ENCODE results near the gene KCNJ12. TPM values are rescaled to one million over a fixed set of nuclear protein-coding genes. Genes with fewer than 3 reads are reported as not detected.
"Not testable (repeated sequence)": the region's sequence is repeated elsewhere in the genome, so short reads cannot be mapped to it uniquely, and the experiment has no call there.

KCNJ12 gene
- total RNA-seq, 4 donors from 2014 or later = 3.8 to 14.2 (median 6.3) TPM

DNA sequence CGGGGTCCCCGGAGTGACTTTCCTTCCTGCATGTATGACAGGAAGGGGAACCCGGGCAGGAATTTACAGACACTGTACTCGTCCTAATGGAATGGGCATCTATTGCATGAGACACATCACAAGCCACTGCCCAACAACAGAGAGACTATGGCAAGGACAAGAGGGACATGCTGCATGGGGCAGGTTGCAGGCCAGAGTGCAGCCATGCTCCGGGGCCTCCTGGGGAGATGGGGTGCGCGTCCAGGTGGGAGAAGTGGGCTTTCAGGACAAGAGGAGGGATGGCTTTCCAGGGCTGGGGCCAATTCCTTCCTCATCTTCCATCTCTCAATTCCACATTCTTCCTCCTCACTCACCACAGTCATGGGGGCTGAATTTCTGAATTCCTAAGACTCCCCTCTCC is 60.3 kb downstream of the KCNJ12 start:
- H3K4me3 ChIP-seq (ENCODE audit: low read depth, poor library complexity, severe bottlenecking); DNase-seq (ENCODE audit: low spot score in 2 of 2); intact Hi-C loops (cut with DNase I; ENCODE audit: low total_unique reads): not testable (repeated sequence)
- 73 to 74% methylated on average over 7 of the region's 7 CpGs for WGBS, 2 donors

DNA sequence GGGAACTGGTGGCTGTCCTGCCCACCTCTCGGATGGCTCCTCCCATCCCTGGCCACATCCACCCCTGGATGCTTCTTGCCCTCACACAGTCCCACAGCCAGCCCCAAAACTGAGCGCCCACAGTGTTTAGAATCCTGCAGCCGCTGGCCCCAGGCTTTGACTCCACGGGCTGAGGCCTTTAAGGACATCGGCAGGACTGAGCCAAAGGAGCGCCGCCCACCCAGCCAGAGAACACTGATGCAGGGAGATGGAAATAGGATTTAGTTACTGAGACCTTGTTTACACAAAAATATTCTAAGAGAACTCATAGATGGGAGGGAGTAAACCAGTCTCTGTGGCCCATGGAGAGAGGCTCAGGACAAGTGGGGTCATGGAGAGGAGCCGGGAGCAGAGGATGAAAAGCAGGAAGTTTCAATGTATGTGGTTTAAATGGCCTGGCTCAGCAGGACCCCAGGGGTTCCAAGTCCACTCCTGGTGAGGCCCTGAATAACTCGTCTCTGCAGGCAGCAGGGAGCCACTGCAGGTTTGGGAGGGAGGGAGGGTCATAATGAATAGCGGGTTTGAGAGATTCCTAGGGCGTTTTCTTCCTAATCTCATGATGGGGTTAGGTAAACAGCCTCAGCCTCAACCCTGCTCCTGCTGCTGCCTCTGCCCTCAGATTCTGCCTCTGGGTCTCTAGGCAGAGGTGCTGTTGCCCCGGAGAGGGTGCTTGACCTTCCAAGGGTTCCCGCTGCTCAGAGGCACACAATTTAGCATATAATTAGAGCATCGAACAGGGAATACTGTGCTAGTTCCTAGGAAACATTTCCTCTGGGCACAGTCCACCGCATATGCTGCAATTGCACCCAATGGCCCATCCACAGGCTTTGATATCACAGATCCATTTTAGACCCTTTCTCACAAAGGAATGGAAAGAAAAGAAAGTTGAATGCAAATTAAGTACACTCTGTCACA is 61.0 kb downstream of the KCNJ12 start:
- 69 to 73% methylated on average over 14 of the region's 15 CpGs for WGBS, 2 donors
- H3K4me3 ChIP-seq (ENCODE audit: low read depth, poor library complexity, severe bottlenecking); intact Hi-C loops (cut with DNase I; ENCODE audit: low total_unique reads): not testable (repeated sequence)
- DNase-seq (ENCODE audit: low spot score in 2 of 2) = peak in 1 of 2 donors; percentile 70

DNA sequence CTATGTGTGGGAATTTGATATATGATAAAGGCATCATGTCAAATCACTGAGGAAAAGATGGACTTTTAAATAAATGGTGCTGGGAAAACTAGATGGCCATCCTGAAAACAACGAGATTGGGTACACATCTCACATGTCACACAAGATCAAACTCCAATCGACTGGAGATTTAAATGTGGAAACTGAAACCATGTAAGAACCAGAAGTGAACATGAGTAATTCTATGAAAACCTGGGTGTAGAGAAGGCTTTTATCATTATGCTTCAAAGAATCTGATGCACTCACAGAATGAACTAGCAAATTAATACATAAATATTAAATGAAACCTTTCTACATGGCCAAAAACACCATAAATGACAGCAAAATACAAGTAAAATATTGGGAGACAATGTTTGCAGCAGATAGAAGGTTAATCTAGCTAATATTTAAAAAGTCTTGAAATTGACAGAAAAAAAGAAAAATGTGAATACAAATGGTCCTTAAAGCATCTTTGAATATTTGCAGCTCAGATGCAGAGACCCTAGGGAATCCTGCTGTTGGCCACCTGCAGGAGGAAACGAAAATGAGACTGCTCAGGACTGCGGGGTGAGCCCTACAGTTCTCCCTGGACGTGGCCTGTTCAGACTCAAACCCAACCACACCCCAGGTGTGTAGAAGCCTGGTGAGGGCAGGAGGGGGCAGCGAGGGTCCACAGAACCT is 62.3 kb downstream of the KCNJ12 start:
- 68 to 71% methylated on average over 2 to 5 of the region's 6 CpGs for WGBS, 2 donors
- H3K4me3 ChIP-seq (ENCODE audit: low read depth, poor library complexity, severe bottlenecking); intact Hi-C loops (cut with DNase I; ENCODE audit: low total_unique reads); DNase-seq (ENCODE audit: low spot score in 2 of 2): not testable (repeated sequence)

DNA sequence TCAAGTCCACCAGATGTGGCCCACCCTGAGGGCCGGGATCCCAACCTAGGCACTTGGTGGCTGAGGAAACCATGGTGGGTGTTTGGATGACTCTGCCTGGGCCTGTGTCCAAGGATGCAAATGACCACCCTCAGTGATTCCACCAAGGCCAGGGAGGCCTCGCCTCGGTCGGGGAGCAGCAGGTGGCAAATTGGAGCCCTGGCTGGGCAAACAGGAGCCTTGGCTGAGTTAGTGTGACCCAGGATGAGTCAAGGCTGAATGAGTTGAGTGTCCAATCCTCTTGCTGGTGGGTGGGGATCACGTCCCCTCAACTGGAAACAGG is 62.8 kb downstream of the KCNJ12 start:
- H3K4me3 ChIP-seq (ENCODE audit: low read depth, poor library complexity, severe bottlenecking); intact Hi-C loops (cut with DNase I; ENCODE audit: low total_unique reads): not testable (repeated sequence)
- peak in 1 of 2 donors; percentile 78 for DNase-seq (ENCODE audit: low spot score in 2 of 2)
- 74 to 97% methylated on average over 3 to 4 of the region's 5 CpGs for WGBS, 2 donors

DNA sequence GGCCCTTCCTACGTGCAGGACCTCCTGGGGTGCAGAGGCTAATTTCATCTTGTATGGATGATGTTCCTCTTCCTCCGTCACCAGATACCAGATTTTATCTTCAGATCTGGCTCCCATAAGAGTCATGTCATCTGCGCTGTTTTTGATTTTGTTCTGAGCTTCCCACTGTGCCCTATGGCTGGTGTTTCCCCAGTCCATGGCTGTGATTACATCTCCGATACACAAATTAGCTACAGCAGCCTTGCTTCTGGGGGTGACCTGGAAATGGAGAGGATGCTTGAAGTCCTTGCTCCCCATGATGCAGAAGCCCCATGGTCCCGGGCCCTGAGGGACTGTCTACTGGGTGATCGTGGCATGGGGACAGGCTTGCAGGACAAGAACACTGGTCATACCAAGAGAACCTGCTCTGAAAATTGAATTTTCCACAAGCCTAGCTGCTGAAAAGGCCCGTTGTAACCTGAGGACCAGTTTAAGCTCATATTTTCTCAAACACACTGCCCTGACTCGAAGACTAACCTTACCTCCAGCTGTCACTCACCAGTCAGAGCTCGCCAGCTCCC is 69.0 kb downstream of the KCNJ12 start:
- intact Hi-C loops (cut with DNase I; ENCODE audit: low total_unique reads) = no loop called here

DNA sequence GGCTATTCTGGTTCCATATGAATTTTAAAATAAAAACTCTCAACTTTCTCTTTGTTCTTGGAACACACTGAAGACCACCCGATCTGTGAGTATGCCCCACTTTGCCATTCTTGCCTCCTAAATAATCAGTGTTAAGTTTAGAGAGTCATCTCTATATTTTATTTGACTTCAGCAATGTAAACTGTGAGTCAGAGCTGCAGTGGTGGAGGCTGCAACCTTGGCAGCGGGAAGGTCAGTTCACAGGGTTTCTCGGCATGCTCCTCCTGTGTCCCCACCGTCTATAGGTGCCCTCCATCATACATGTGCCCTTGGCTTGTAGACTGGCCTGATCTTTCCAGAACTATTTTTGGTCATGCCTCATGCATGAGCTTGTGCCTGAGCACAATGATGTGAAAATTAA is 71.4 kb downstream of the KCNJ12 start:
- intact Hi-C loops (cut with DNase I; ENCODE audit: low total_unique reads); H3K4me3 ChIP-seq (ENCODE audit: low read depth, poor library complexity, severe bottlenecking); DNase-seq (ENCODE audit: low spot score in 2 of 2): not testable (repeated sequence)
- WGBS, 2 donors = 87 to 91% methylated on average over 4 of the region's 4 CpGs

More for the DNA sequence above, 69.0 kb downstream of the KCNJ12 start:
- DNase-seq (ENCODE audit: low spot score in 2 of 2) = no peak
- no peak for TF ChIP-seq POLR2A (IDR thresholded peaks at IDR 0.05)
- TF ChIP-seq, protein P1, sequence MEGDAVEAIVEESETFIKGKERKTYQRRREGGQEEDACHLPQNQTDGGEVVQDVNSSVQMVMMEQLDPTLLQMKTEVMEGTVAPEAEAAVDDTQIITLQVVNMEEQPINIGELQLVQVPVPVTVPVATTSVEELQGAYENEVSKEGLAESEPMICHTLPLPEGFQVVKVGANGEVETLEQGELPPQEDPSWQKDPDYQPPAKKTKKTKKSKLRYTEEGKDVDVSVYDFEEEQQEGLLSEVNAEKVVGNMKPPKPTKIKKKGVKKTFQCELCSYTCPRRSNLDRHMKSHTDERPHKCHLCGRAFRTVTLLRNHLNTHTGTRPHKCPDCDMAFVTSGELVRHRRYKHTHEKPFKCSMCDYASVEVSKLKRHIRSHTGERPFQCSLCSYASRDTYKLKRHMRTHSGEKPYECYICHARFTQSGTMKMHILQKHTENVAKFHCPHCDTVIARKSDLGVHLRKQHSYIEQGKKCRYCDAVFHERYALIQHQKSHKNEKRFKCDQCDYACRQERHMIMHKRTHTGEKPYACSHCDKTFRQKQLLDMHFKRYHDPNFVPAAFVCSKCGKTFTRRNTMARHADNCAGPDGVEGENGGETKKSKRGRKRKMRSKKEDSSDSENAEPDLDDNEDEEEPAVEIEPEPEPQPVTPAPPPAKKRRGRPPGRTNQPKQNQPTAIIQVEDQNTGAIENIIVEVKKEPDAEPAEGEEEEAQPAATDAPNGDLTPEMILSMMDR (IDR thresholded peaks at IDR 0.05) = no peak
- no peak overlapping the region for H3K4me3 ChIP-seq (ENCODE audit: low read depth, poor library complexity, severe bottlenecking)
- 80 to 83% methylated on average over 9 of the region's 9 CpGs for WGBS, 2 donors

DNA sequence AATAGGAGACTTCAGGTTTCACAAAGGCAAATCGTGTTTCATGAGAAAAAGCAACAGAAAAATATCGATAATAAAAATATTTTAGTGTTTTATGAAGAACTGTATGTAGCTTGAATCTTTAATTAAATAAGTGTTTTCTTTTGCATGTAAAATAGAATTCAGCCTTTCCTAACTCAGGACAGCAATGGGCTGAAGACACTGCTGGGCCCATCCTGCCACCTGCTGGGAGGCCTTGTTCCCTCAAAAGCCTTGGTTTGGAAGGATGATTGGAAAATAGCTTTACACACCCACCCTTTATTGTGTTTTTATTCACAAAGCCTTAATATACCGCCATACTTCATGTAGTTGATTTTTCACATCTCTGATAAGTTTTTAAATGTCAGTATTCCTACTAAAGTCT is 73.7 kb downstream of the KCNJ12 start:
- WGBS, 2 donors = 60 to 68% methylated on average over 3 of the region's 3 CpGs
- intact Hi-C loops (cut with DNase I; ENCODE audit: low total_unique reads); DNase-seq (ENCODE audit: low spot score in 2 of 2); H3K4me3 ChIP-seq (ENCODE audit: low read depth, poor library complexity, severe bottlenecking): not testable (repeated sequence)

DNA sequence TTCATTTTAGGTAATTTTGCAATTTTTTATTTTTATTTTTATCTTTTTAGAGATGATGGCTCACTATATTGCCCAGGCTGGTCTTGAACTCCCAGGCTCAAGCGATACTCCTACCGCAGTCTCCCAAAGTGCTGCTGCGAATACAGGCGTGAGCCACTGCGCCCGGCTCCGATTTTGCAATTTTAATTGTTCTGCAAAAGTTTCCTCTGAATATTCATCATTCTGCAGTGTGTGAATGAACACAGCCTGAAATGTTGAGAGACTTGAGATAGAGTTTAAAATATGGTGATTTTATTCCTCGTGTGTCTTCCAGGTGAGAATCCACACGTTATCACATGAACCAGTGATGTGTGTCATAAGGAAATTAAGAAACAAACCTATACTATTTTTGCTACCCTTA is 75.8 kb downstream of the KCNJ12 start:
- no peak overlapping the region for H3K4me3 ChIP-seq (ENCODE audit: low read depth, poor library complexity, severe bottlenecking)
- TF ChIP-seq, protein P1 (IDR thresholded peaks at IDR 0.05) = no peak
- no peak for TF ChIP-seq POLR2A (IDR thresholded peaks at IDR 0.05)
- intact Hi-C loops (cut with DNase I; ENCODE audit: low total_unique reads) = no loop called here
- no peak for DNase-seq (ENCODE audit: low spot score in 2 of 2)
- 63 to 65% methylated on average over 9 of the region's 9 CpGs for WGBS, 2 donors
